IMR-90 (cell line): ENCODE results near the gene SMIM41. TPM values are rescaled to one million over a fixed set of nuclear protein-coding genes. Genes with fewer than 3 reads are reported as not detected.

Experiments used
- ATAC-seq: fragments of 200-7000 bp; cut with Tn5 transposase; 2 replicates; pipeline ENCODE4 v1.9.1; 2020; ENCODE audit warnings: low read depth, mild to moderate bottlenecking, moderate library complexity
- BruUV-seq: library from RNA; stranded (reverse); fragments of 400-500 nt; replicated peaks from 2 replicates; lab custom pipeline; 2021; lab: Mats Ljungman, UMichigan
- CTCF ChIA-PET: fragments of 300-600 bp; formaldehyde crosslinking; extraction: SDS; loops from one replicate; lab custom pipeline; 2021; ENCODE audit warnings: antibody characterized with exemption; lab: Yijun Ruan, JAX
- POLR2A ChIA-PET: fragments of 300-600 bp; sonication (Branson Sonifier 250); formaldehyde crosslinking; loops from one replicate; lab custom pipeline; 2022; ENCODE audit warnings: antibody characterized with exemption; ENCODE audit not compliant: unreplicated experiment; lab: Charles Lee
- DNase-seq: peaks from one replicate; pipeline ENCODE4 v3.0.0; 2013
- H2AFZ ChIP-seq: replicated peaks from 2 replicates; pipeline ENCODE3; 2013; ENCODE audit warnings: low read length, mild to moderate bottlenecking; ENCODE audit not compliant: poor library complexity
- H2AK5ac ChIP-seq: 2 replicates; pipeline ENCODE4 v1.6.1; 2013; ENCODE audit warnings: low read depth, low read length, inconsistent platforms
- H2AK9ac ChIP-seq: replicated peaks from 2 replicates; pipeline ENCODE3; 2013; ENCODE audit warnings: mild to moderate bottlenecking, low read depth, low read length, moderate library complexity; ENCODE audit not compliant: poor library complexity
- H2BK120ac ChIP-seq: 2 replicates; pipeline ENCODE4 v1.6.1; 2013; ENCODE audit warnings: low read depth, low read length, inconsistent platforms
- H2BK15ac ChIP-seq: 3 replicates; pipeline ENCODE4 v1.6.1; 2013; ENCODE audit warnings: low read depth, low read length, inconsistent platforms
- H2BK20ac ChIP-seq: 2 replicates; pipeline ENCODE4 v1.6.1; 2013; ENCODE audit warnings: low read depth, mild to moderate bottlenecking, inconsistent platforms, low read length, moderate library complexity
- H2BK5ac ChIP-seq: 2 replicates; pipeline ENCODE4 v1.6.1; 2013; ENCODE audit warnings: mild to moderate bottlenecking, low read depth, low read length, inconsistent platforms; ENCODE audit not compliant: poor library complexity, severe bottlenecking
- H3K14ac ChIP-seq: replicated peaks from 2 replicates; pipeline ENCODE4 v1.6.1; 2013; ENCODE audit warnings: low read depth, low read length, inconsistent platforms
- H3K18ac ChIP-seq: 2 replicates; pipeline ENCODE4 v1.6.1; 2013; ENCODE audit warnings: low read depth, low read length, control low read depth
- H3K23ac ChIP-seq: 2 replicates; pipeline ENCODE4 v1.6.1; 2013; ENCODE audit warnings: low read depth, low read length, inconsistent platforms
- H3K27ac ChIP-seq: 2 replicates; pipeline ENCODE4 v1.5.1; 2013; ENCODE audit warnings: mild to moderate bottlenecking, control low read depth, low read length; ENCODE audit not compliant: insufficient read depth
- H3K27me3 ChIP-seq: 2 replicates; pipeline ENCODE4 v1.6.1; 2013; ENCODE audit warnings: low read length; ENCODE audit not compliant: control insufficient read depth, insufficient read depth
- H3K36me3 ChIP-seq: 2 replicates; pipeline ENCODE4 v1.6.1; 2013; ENCODE audit warnings: low read length, mixed read lengths; ENCODE audit not compliant: control insufficient read depth, insufficient read depth
- H3K4ac ChIP-seq: 2 replicates; pipeline ENCODE4 v1.6.1; 2013; ENCODE audit warnings: low read depth, low read length, inconsistent platforms
- H3K4me1 ChIP-seq: 2 replicates; pipeline ENCODE4 v1.6.1; 2013; ENCODE audit warnings: low read length, mixed read lengths; ENCODE audit not compliant: control insufficient read depth, insufficient read depth
- H3K4me2 ChIP-seq: 2 replicates; pipeline ENCODE4 v1.6.1; 2013; ENCODE audit warnings: low read depth, mild to moderate bottlenecking, control low read depth, low read length, moderate library complexity
- H3K4me3 ChIP-seq: 2 replicates; pipeline ENCODE4 v1.5.1; 2013; ENCODE audit warnings: low read depth, mild to moderate bottlenecking, control low read depth, low read length, moderate library complexity; ENCODE audit not compliant: insufficient read depth
- H3K56ac ChIP-seq: 2 replicates; pipeline ENCODE4 v1.6.1; 2013; ENCODE audit warnings: low read length, inconsistent platforms; ENCODE audit not compliant: insufficient read depth; ENCODE audit errors: extremely low read depth
- H3K79me1 ChIP-seq, 2 experiments: 2 replicates each; pipeline ENCODE4 v1.6.1; 2013; ENCODE audit warnings: low read length in 2 of 2, inconsistent platforms in 1 of 2, low read depth in 1 of 2
- H3K9ac ChIP-seq: 2 replicates; pipeline ENCODE4 v1.6.1; 2013; ENCODE audit warnings: low read depth, low read length, control low read depth
- H3K9me1 ChIP-seq: 2 replicates; pipeline ENCODE4 v1.6.1; 2013; ENCODE audit warnings: low read length, inconsistent platforms; ENCODE audit not compliant: insufficient read depth
- H3K9me3 ChIP-seq: 2 replicates; pipeline ENCODE4 v1.6.1; 2013; ENCODE audit warnings: low read length; ENCODE audit not compliant: control insufficient read depth, insufficient read depth
- H4K20me1 ChIP-seq: 2 replicates; pipeline ENCODE4 v1.6.1; 2013; ENCODE audit warnings: low read length, inconsistent platforms; ENCODE audit not compliant: insufficient read depth
- H4K5ac ChIP-seq: 2 replicates; pipeline ENCODE4 v1.6.1; 2013; ENCODE audit warnings: mild to moderate bottlenecking, low read depth, low read length, control low read depth
- H4K8ac ChIP-seq, 2 experiments: 2 replicates each; pipeline ENCODE4 v1.6.1; 2013; ENCODE audit warnings: low read depth in 2 of 2, low read length in 2 of 2, control low read depth in 1 of 2, inconsistent platforms in 1 of 2
- H4K91ac ChIP-seq: 2 replicates; pipeline ENCODE4 v1.6.1; 2013; ENCODE audit warnings: low read depth, low read length, inconsistent platforms; ENCODE audit not compliant: insufficient read depth
- BHLHE40 ChIP-seq: fragments of 150-350 bp; IDR thresholded peaks from 2 replicates; pipeline ENCODE4 v1.6.1; 2016; ENCODE audit warnings: mild to moderate bottlenecking, low read depth, low read length
- CEBPB ChIP-seq: IDR thresholded peaks from 2 replicates; pipeline ENCODE4 v1.6.1; 2012; ENCODE audit warnings: low read depth, low read length, improper control_type of control experiment
- CHD1 ChIP-seq: IDR thresholded peaks from 2 replicates; pipeline ENCODE4 v1.6.1; 2012; ENCODE audit warnings: low read depth, low read length, improper control_type of control experiment
- CTCF ChIP-seq: conservative IDR thresholded peaks from 2 replicates; pipeline ENCODE4 v1.5.1; 2012; ENCODE audit warnings: mild to moderate bottlenecking, low read depth, low read length, improper control_type of control experiment
- ELK1 ChIP-seq: fragments of 150-350 bp; IDR thresholded peaks from 2 replicates; pipeline ENCODE4 v1.6.1; 2016; ENCODE audit warnings: low read depth, mild to moderate bottlenecking, low read length, moderate library complexity, borderline replicate concordance
- FOS ChIP-seq: fragments of 150-350 bp; IDR thresholded peaks from 2 replicates; pipeline ENCODE4 v1.6.1; 2016; ENCODE audit warnings: low read depth, low read length
- MXI1 ChIP-seq: IDR thresholded peaks from 2 replicates; pipeline ENCODE4 v1.6.1; 2012; ENCODE audit warnings: low read depth, mild to moderate bottlenecking, low read length, moderate library complexity, borderline replicate concordance
- POLR2A ChIP-seq: IDR thresholded peaks from 2 replicates; pipeline ENCODE4 v1.6.1; 2012; ENCODE audit warnings: mild to moderate bottlenecking, low read depth, low read length
- RCOR1 ChIP-seq: IDR thresholded peaks from 2 replicates; pipeline ENCODE4 v1.6.1; 2012; ENCODE audit warnings: mild to moderate bottlenecking, low read length, improper control_type of control experiment; ENCODE audit not compliant: insufficient replicate concordance
- USF2 ChIP-seq: fragments of 150-350 bp; IDR thresholded peaks from 2 replicates; pipeline ENCODE4 v1.6.1; 2017; ENCODE audit warnings: mild to moderate bottlenecking, antibody characterized with exemption, low read length, low read depth
- WGBS, 2 experiments: methylation state at CpG; one replicate each; pipeline versions ENCODE4 v1.1.5 to v1.1.7; 2013; ENCODE audit warnings: missing lambda C conversion rate in 2 of 2; ENCODE audit not compliant: insufficient read length in 1 of 2; ENCODE audit errors: extremely low coverage in 2 of 2; 5-methylcytosine and 5-hydroxymethylcytosine counted together
- dilution Hi-C: fragments of 300-500 bp; cut with HindIII; formaldehyde crosslinking; loops from one replicate; pipeline ENCODE4 v1.14.3; 2018; ENCODE audit warnings: low sequenced_read_pairs; ENCODE audit not compliant: unreplicated experiment
- in situ Hi-C: fragments of 300-500 bp; cut with MboI; formaldehyde crosslinking; loops from 3 replicates; pipeline ENCODE4 v1.14.3; 2019; ENCODE audit warnings: low sequenced_read_pairs, inconsistent platforms, mixed read lengths
- intact Hi-C: fragments of 100-400 bp; cut with micrococcal nuclease; formaldehyde crosslinking; loops from 2 replicates; pipeline ENCODE4 v1.10.0; 2022
- polyA plus RNA-seq, 3 experiments: library from polyadenylated mRNA; depleted of rRNA; stranded (reverse); fragments of >200 nt; gene quantifications; 2 replicates each; pipeline ENCODE4 v1.2.3, GENCODE V29; 2012; ENCODE audit warnings: low replicate concordance in 1 of 3
- total RNA-seq: library from RNA; depleted of rRNA; stranded (reverse); fragments of >200 nt; gene quantifications from 2 replicates; pipeline ENCODE4 v1.2.3, GENCODE V29; 2012

The SMIM41 gene
- total and polyA plus RNA-seq, 2 of the 4 experiments (the other 2 are of a cell fraction): not detected

- no peak for TF ChIP-seq MXI1
Measured at GRCh38 chr12:52087961-52088820, 8.7 kb downstream of the SMIM41 start (continued).

GRCh38 chr12:52089491-52089890 is 10.0 kb downstream of the SMIM41 start:
- CTCF ChIA-PET: interaction anchor here (5.5 kb wide), 1 partner anchor 64 kb away, joined by 36 read pairs; no protein-coding TSS in a partner anchor
- Histone ChIP-seq H3K9me3 (no peaks in the 10 kb centered on the region), H2AK9ac (no peak overlapping the region), H3K79me1 (no peaks in the 10 kb centered on the region), H3K9me1 (no peaks in the 10 kb centered on the region), H2AK5ac (no peak overlapping the region), H3K4me3 (no peak overlapping the region), H3K14ac (no peak overlapping the region), H2BK15ac (no peak overlapping the region), H3K4ac (no peak overlapping the region), H3K27me3 (peaks cover 26% of the 10 kb centered on the region), H3K23ac (no peak overlapping the region), H4K8ac (no peak overlapping the region), H3K36me3 (no peaks in the 10 kb centered on the region), H4K20me1 (no peaks in the 10 kb centered on the region), H2BK120ac (no peak overlapping the region), H2AFZ (no peak overlapping the region), H4K5ac (no peak overlapping the region), H3K18ac (no peak overlapping the region), H3K9ac (no peak overlapping the region), H2BK5ac (no peak overlapping the region), H2BK20ac (no peak overlapping the region), H3K27ac (no peak overlapping the region), H4K91ac (no peak overlapping the region), H3K4me2 (no peak overlapping the region), H3K4me1 (no peaks in the 10 kb centered on the region), H3K56ac (no peak overlapping the region)
- POLR2A ChIA-PET: no interaction called here
- dilution Hi-C loops (no loop called here), intact Hi-C loops (no loop called here), in situ Hi-C loops (no loop called here)
- TF ChIP-seq ELK1 (no peak), BHLHE40 (no peak), POLR2A (no peak), RCOR1 (no peak), CHD1 (no peak), CTCF (no peak), FOS (no peak), USF2 (no peak), CEBPB (no peak), MXI1 (no peak)
- DNase-seq (no peak), ATAC-seq (no peak)
- BruUV-seq: no TSS peak
- 84% methylated on average over 8 of the region's 11 CpGs; no CpG with 5 or more reads in 1 of the 2 experiments for WGBS, 2 experiments
